Measurements from ENCODE around the gene C5orf22.

Gene C5orf22

GRCh38 chr5:31554552-31554951 is 22.5 kb downstream of the C5orf22 start:
- Histone ChIP-seq H3K4me3 (ENCODE audit: low read depth, low read length) (no peak overlapping the region), H3K36me3 (ENCODE audit: control insufficient read depth in 2 of 2, insufficient read depth in 1 of 2, low read length in 2 of 2) (peaks cover 47 to 54% of the 10 kb centered on the region in 2 experiments), H3K9me3 (ENCODE audit: control insufficient read depth, insufficient read depth, low read depth, low read length) (no peaks in the 10 kb centered on the region), H3K4me1 (ENCODE audit: control insufficient read depth, insufficient read depth, low read length) (no peaks in the 10 kb centered on the region), H3K27ac (ENCODE audit: extremely low read depth, low read depth, low read length) (no peak overlapping the region)
- TF ChIP-seq ZNF830 (tag by site-specific recombination; IDR thresholded peaks at IDR 0.05; ENCODE audit: low read depth) (no peak), ZNF529 (tag by site-specific recombination; IDR thresholded peaks at IDR 0.05; ENCODE audit: insufficient replicate concordance) (no peak), INSM2 (tag by site-specific recombination; IDR thresholded peaks at IDR 0.05) (no peak), ZNF560 (tag by site-specific recombination; IDR thresholded peaks at IDR 0.05; ENCODE audit: borderline replicate concordance) (no peak), ZNF664 (tag by site-specific recombination; IDR thresholded peaks at IDR 0.05) (no peak), MZF1 (tag by site-specific recombination; IDR thresholded peaks at IDR 0.05; ENCODE audit: borderline replicate concordance) (no peak)
- POLR2A ChIA-PET = no interaction called here
- CTCF ChIA-PET = no interaction called here

GRCh38 chr5:31556461-31556860 is 24.4 kb downstream of the C5orf22 start:
- TF ChIP-seq ZNF202 (tag by site-specific recombination; IDR thresholded peaks at IDR 0.05; ENCODE audit: borderline replicate concordance) = no peak
- no peak for TF ChIP-seq ZNF473 (tag by site-specific recombination; IDR thresholded peaks at IDR 0.05)
- TF ChIP-seq ZNF248 (tag by site-specific recombination; IDR thresholded peaks at IDR 0.05) = no peak
- no peak for TF ChIP-seq ZNF529 (tag by site-specific recombination; IDR thresholded peaks at IDR 0.05; ENCODE audit: insufficient replicate concordance)
- no peak for TF ChIP-seq ZNF768 (tag by site-specific recombination; IDR thresholded peaks at IDR 0.05)
- no peak for TF ChIP-seq ZNF341 (tag by site-specific recombination; IDR thresholded peaks at IDR 0.05; ENCODE audit: low read depth)
- Histone ChIP-seq H3K9me3 (ENCODE audit: control insufficient read depth, insufficient read depth, low read depth, low read length) (no peaks in the 10 kb centered on the region), H3K4me1 (ENCODE audit: control insufficient read depth, insufficient read depth, low read length) (no peaks in the 10 kb centered on the region), H3K36me3 (ENCODE audit: control insufficient read depth in 2 of 2, insufficient read depth in 1 of 2, low read length in 2 of 2) (peaks cover 42 to 49% of the 10 kb centered on the region in 2 experiments), H3K4me3 (ENCODE audit: low read depth, low read length) (no peak overlapping the region), H3K27ac (ENCODE audit: extremely low read depth, low read depth, low read length) (no peak overlapping the region)
- CTCF ChIA-PET = no interaction called here
- POLR2A ChIA-PET = interaction anchor here (0.6 kb wide), 1 partner anchor 14 kb away, joined by 3 read pairs; no protein-coding TSS in a partner anchor

GRCh38 chr5:31559942-31560341 is 27.8 kb downstream of the C5orf22 start:
- ChIA-PET CTCF (interaction anchor here (1.0 kb wide), 1 partner anchor 359 kb away, joined by 3 read pairs; no protein-coding TSS in a partner anchor), POLR2A (no interaction called here)
- TF ChIP-seq KLF1 (tag by site-specific recombination; IDR thresholded peaks at IDR 0.05) (no peak), ZNF654 (tag by site-specific recombination; IDR thresholded peaks at IDR 0.05; ENCODE audit: low read depth) (no peak), ZSCAN30 (tag by site-specific recombination; IDR thresholded peaks at IDR 0.05) (no peak), ZNF561 (tag by site-specific recombination; IDR thresholded peaks at IDR 0.05; ENCODE audit: borderline replicate concordance) (no peak), ZNF239 (tag by site-specific recombination; IDR thresholded peaks at IDR 0.05) (no peak)

GRCh38 chr5:31561946-31562345 is 29.8 kb downstream of the C5orf22 start:
- TF ChIP-seq BCL11B (tag by site-specific recombination; IDR thresholded peaks at IDR 0.05; ENCODE audit: low read depth) (no peak), ZNF362 (tag by site-specific recombination; IDR thresholded peaks at IDR 0.05) (0 out of 2 replicates have a peak, but pooled peaks have one; percentile 5)
- ChIA-PET CTCF (no interaction called here), POLR2A (no interaction called here)
- no peak overlapping the region for H3K4me3 ChIP-seq (ENCODE audit: low read depth, low read length)
- H3K27ac ChIP-seq (ENCODE audit: extremely low read depth, low read depth, low read length) = no peak overlapping the region
- no peaks in the 10 kb centered on the region for H3K9me3 ChIP-seq (ENCODE audit: control insufficient read depth, insufficient read depth, low read depth, low read length)
- peaks cover 0 to 2% of the 10 kb centered on the region in 2 experiments; a peak in 2 of 3 replicates for H3K36me3 ChIP-seq (ENCODE audit: control insufficient read depth in 2 of 2, insufficient read depth in 1 of 2, low read length in 2 of 2)
- no peaks in the 10 kb centered on the region for H3K4me1 ChIP-seq (ENCODE audit: control insufficient read depth, insufficient read depth, low read length)

More at GRCh38 chr5:31559942-31560341, 27.8 kb downstream of the C5orf22 start:
- no peaks in the 10 kb centered on the region for H3K4me1 ChIP-seq (ENCODE audit: control insufficient read depth, insufficient read depth, low read length)
- H3K4me3 ChIP-seq (ENCODE audit: low read depth, low read length) = no peak overlapping the region
- no peak overlapping the region for H3K27ac ChIP-seq (ENCODE audit: extremely low read depth, low read depth, low read length)
- H3K9me3 ChIP-seq (ENCODE audit: control insufficient read depth, insufficient read depth, low read depth, low read length) = no peaks in the 10 kb centered on the region
- H3K36me3 ChIP-seq (ENCODE audit: control insufficient read depth in 2 of 2, insufficient read depth in 1 of 2, low read length in 2 of 2) = peaks cover 12 to 16% of the 10 kb centered on the region in 2 experiments; a peak in 2 of 3 replicates

Measured in HEK293 (cell line).